GM12878 (cell line): ENCODE results near the gene CPSF4. TPM values are rescaled to one million over a fixed set of nuclear protein-coding genes. Genes with fewer than 3 reads are reported as not detected.

Experiments
- ATF7 ChIP-seq: fragments of 450-650 bp; IDR thresholded peaks from 2 replicates; pipeline ENCODE4 v1.6.1; 2016; ENCODE audit warnings: low read depth, mild to moderate bottlenecking
- BACH1 ChIP-seq: fragments of 450-650 bp; IDR thresholded peaks from 2 replicates; pipeline ENCODE4 v1.6.1; 2017; ENCODE audit warnings: mild to moderate bottlenecking, borderline replicate concordance
- CBFB ChIP-seq: IDR thresholded peaks from 2 replicates; pipeline ENCODE4 v1.6.1; 2016; ENCODE audit warnings: antibody characterized with exemption, low read depth
- FOXK2 ChIP-seq: fragments of 450-650 bp; IDR thresholded peaks from 2 replicates; pipeline ENCODE4 v1.6.1; 2017; ENCODE audit warnings: mild to moderate bottlenecking, moderate library complexity
- MTA2 ChIP-seq: fragments of 450-650 bp; IDR thresholded peaks from 2 replicates; pipeline ENCODE4 v1.6.1; 2016; ENCODE audit warnings: low read depth, mild to moderate bottlenecking, moderate library complexity
- PAX5 ChIP-seq: IDR thresholded peaks from 2 replicates; pipeline ENCODE4 v1.6.1; 2011; ENCODE audit warnings: low read depth, low read length, borderline replicate concordance
- RFX5 ChIP-seq: IDR thresholded peaks from 2 replicates; pipeline ENCODE4 v1.6.1; 2011; ENCODE audit warnings: low read depth, low read length, improper control_type of control experiment
- SMAD5 ChIP-seq: IDR thresholded peaks from 2 replicates; pipeline ENCODE4 v1.6.1; 2016; ENCODE audit warnings: antibody characterized with exemption, low read depth
- SREBF1 ChIP-seq: IDR thresholded peaks from 2 replicates; pipeline ENCODE4 v1.6.1; 2012; ENCODE audit warnings: mild to moderate bottlenecking, low read length
- polyA plus RNA-seq, 11 experiments: library from polyadenylated mRNA; depleted of rRNA in 4 of 11; unstranded in 6 of 11; stranded (reverse) in 5 of 11; fragments of >200 nt; fragmentation: Nextera tagmentation in 4 of 11; fragmentation: Illumina TruSeq in 1 of 11; extraction: Ambion mirVana in 4 of 11; extraction: Trizol in 1 of 11; gene quantifications; 1 replicate in 1 of 11; 2 replicates in 10 of 11; pipeline versions ENCODE4 v1.2.1 to v1.2.3, GENCODE V29; 2011 to 2016; ENCODE audit warnings: inconsistent platforms in 2 of 11, missing spikeins in 2 of 11, low read depth in 1 of 11
- total RNA-seq, 4 experiments: library from RNA; depleted of rRNA in 3 of 4; stranded (reverse); fragments of >200 nt in 3 of 4; fragmentation: Illumina TruSeq in 1 of 4; extraction: Trizol in 1 of 4; gene quantifications; 2 replicates each; pipeline versions ENCODE4 v1.2.1 to v1.2.3, GENCODE V29; 2013 to 2021
- TF ChIP-seq, protein P1 (sequence below): fragments of 450-650 bp; formaldehyde crosslinking; IDR thresholded peaks from 2 replicates; pipeline ENCODE4 v1.4.0; 2022; ENCODE audit warnings: mild to moderate bottlenecking, moderate library complexity
- TF ChIP-seq, protein P2 (sequence below): IDR thresholded peaks from 2 replicates; pipeline ENCODE4 v1.6.1; 2012; ENCODE audit warnings: low read depth, low read length, improper control_type of control experiment
- TF ChIP-seq, protein P3 (sequence below): fragments of 450-650 bp; formaldehyde crosslinking; IDR thresholded peaks from 2 replicates; pipeline ENCODE4 v1.5.0; 2022; ENCODE audit warnings: mild to moderate bottlenecking, missing genetic modification characterization

CPSF4 gene
- total and polyA plus RNA-seq, 10 of the 15 experiments (the other 5 are each of a cell fraction or from before 2014, with no cell fraction given), result 13.6 to 70.1 (median 45.0) TPM

DNA sequence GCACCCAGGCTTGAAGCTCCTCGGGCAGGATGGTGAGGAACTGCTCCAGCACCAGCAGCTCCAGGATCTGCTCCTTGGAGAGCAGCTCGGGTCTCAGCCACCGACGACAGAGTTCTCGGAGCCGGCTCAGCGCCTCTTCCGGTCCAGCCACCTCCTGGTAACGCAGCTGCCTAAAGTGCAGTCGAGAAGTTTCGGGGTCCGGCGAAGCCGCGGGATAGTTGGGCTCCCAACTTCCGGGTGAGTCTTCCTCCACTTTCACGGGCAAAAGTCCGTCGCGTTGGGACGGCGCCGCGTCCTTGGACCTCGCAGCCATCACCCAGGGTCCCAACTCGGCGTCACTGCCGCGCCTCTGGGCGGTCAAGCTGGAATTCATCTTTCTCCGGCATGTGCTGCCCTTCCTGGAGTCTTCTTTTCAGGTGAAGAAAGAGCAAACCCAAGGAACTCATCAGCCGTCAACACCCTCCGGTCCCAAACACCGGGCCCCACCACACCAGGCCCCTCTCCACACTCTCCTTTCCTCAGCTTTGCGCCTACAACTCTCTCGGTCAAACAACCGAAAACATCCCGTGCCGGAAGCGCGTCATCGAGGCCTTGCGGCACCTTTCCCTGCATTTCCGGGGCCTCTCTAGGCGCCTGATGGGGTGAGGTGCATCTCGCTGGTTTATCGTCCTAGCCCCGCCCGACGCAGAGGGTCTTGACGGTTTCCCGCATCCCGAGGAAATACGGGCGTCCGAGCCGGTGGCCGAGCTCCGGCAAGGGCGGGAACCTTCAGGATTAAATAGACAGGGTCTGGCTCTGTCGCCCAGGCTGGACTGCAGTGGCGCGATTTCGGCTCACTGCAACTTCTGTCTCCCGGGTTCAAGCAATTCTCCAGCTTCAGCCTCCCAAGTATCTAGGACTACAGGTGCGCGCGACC, 61.2 kb downstream of the CPSF4 start, which contains the start of gene ZNF394 (continued):
- TF ChIP-seq, protein P1, sequence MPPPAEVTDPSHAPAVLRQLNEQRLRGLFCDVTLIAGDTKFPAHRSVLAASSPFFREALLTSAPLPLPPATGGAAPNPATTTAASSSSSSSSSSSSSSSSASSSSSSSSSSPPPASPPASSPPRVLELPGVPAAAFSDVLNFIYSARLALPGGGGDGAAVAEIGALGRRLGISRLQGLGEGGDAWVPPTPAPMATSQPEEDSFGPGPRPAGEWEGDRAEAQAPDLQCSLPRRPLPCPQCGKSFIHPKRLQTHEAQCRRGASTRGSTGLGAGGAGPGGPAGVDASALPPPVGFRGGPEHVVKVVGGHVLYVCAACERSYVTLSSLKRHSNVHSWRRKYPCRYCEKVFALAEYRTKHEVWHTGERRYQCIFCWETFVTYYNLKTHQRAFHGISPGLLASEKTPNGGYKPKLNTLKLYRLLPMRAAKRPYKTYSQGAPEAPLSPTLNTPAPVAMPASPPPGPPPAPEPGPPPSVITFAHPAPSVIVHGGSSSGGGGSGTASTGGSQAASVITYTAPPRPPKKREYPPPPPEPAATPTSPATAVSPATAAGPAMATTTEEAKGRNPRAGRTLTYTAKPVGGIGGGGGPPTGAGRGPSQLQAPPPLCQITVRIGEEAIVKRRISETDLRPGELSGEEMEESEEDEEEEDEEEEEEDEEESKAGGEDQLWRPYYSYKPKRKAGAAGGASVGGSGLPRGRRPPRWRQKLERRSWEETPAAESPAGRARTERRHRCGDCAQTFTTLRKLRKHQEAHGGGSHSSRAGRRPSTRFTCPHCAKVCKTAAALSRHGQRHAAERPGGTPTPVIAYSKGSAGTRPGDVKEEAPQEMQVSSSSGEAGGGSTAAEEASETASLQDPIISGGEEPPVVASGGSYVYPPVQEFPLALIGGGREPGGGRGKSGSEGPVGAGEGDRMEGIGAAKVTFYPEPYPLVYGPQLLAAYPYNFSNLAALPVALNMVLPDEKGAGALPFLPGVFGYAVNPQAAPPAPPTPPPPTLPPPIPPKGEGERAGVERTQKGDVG, result no peak
- TF ChIP-seq, protein P2, sequence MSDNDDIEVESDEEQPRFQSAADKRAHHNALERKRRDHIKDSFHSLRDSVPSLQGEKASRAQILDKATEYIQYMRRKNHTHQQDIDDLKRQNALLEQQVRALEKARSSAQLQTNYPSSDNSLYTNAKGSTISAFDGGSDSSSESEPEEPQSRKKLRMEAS, result peak; percentile 39; the same call in 1 of the 2 replicates
- TF ChIP-seq ATF7 (peak; percentile 75), SREBF1 (peak; percentile 47; the same call in 1 of the 2 replicates), MTA2 (peak; percentile 33; the same call in 1 of the 2 replicates), CBFB (peak; percentile 82; the same call in 1 of the 2 replicates), RFX5 (peak; percentile 30; the same call in 1 of the 2 replicates), SMAD5 (peak; percentile 61; the same call in 1 of the 2 replicates), FOXK2 (0 out of 2 replicates have a peak, but pooled peaks have one; percentile 21), PAX5 (0 out of 2 replicates have a peak, but pooled peaks have one; percentile 23), BACH1 (peak; percentile 13; the same call in 1 of the 2 replicates)
- TF ChIP-seq, protein P3, sequence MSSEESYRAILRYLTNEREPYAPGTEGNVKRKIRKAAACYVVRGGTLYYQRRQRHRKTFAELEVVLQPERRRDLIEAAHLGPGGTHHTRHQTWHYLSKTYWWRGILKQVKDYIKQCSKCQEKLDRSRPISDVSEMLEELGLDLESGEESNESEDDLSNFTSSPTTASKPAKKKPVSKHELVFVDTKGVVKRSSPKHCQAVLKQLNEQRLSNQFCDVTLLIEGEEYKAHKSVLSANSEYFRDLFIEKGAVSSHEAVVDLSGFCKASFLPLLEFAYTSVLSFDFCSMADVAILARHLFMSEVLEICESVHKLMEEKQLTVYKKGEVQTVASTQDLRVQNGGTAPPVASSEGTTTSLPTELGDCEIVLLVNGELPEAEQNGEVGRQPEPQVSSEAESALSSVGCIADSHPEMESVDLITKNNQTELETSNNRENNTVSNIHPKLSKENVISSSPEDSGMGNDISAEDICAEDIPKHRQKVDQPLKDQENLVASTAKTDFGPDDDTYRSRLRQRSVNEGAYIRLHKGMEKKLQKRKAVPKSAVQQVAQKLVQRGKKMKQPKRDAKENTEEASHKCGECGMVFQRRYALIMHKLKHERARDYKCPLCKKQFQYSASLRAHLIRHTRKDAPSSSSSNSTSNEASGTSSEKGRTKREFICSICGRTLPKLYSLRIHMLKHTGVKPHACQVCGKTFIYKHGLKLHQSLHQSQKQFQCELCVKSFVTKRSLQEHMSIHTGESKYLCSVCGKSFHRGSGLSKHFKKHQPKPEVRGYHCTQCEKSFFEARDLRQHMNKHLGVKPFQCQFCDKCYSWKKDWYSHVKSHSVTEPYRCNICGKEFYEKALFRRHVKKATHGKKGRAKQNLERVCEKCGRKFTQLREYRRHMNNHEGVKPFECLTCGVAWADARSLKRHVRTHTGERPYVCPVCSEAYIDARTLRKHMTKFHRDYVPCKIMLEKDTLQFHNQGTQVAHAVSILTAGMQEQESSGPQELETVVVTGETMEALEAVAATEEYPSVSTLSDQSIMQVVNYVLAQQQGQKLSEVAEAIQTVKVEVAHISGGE, result no peak
